HepG2 (cell line): ENCODE data around the gene RINL. TPM values are rescaled to one million over a fixed set of nuclear protein-coding genes. Genes with fewer than 3 reads are reported as not detected.

Experiments
- ATAC-seq: fragments of 200-7000 bp; cut with Tn5 transposase; 3 replicates; pipeline ENCODE4 v1.9.1; 2020; ENCODE audit warnings: mild to moderate bottlenecking, moderate library complexity
- BruUV-seq: library from RNA; stranded (reverse); fragments of 400-500 nt; replicated peaks from 2 replicates; lab custom pipeline; 2021; lab: Mats Ljungman, UMichigan
- CTCF ChIA-PET: fragments of 300-600 bp; formaldehyde crosslinking; extraction: SDS; loops from one replicate; lab custom pipeline; 2021; ENCODE audit warnings: low total read pairs, inconsistent platforms, low intra/inter-chr PET ratio; lab: Yijun Ruan, JAX
- POLR2A ChIA-PET: fragments of 350-600 bp; sonication (Branson Sonifier 250); formaldehyde crosslinking; loops from one replicate; lab custom pipeline; 2020; ENCODE audit warnings: antibody characterized with exemption, inconsistent platforms; lab: Yijun Ruan, JAX
- DNase-seq: peaks from one replicate; pipeline ENCODE4 v3.0.0-alpha.2; 2015; ENCODE audit warnings: low spot score
- FAIRE-seq: peaks from 3 replicates; lab custom pipeline; 2011; peaks lifted over from hg19 to GRCh38; lab: Jason Lieb, UNC
- H2AFZ ChIP-seq: one replicate; pipeline ENCODE4 v1.6.1; 2011; ENCODE audit warnings: low read length, inconsistent platforms
- H3K27ac ChIP-seq: fragments of 300-600 bp; 3 replicates; pipeline ENCODE4 v1.8.0; 2011; ENCODE audit warnings: mixed run types, mild to moderate bottlenecking, mixed read lengths, low read length, inconsistent platforms; ENCODE audit not compliant: insufficient read depth; ENCODE audit errors: extremely low read length
- H3K27me3 ChIP-seq, 2 experiments: fragments of 200-600 bp in 1 of 2; 2 replicates in 1 of 2; 3 replicates in 1 of 2; pipeline versions ENCODE4 v1.6.0 to v1.8.0; 2011; ENCODE audit warnings: low read length in 2 of 2, mild to moderate bottlenecking in 2 of 2, moderate library complexity in 2 of 2, inconsistent platforms in 1 of 2; ENCODE audit not compliant: insufficient read depth in 2 of 2, control insufficient read depth in 1 of 2
- H3K36me3 ChIP-seq, 2 experiments: fragments of 200-600 bp in 1 of 2; replicated peaks in 1 of 2; 2 replicates in 1 of 2; 3 replicates in 1 of 2; pipeline versions ENCODE4 v1.5.1 to v1.8.0; 2011; ENCODE audit warnings: low read length in 2 of 2, inconsistent platforms in 1 of 2; ENCODE audit not compliant: insufficient read depth in 2 of 2, control insufficient read depth in 1 of 2
- H3K4me1 ChIP-seq: 2 replicates; pipeline ENCODE4 v1.5.1; 2012; ENCODE audit warnings: low read length, inconsistent platforms; ENCODE audit not compliant: insufficient read depth
- H3K4me2 ChIP-seq: 2 replicates; pipeline ENCODE4 v1.6.0; 2011; ENCODE audit warnings: low read depth, low read length, inconsistent platforms
- H3K4me3 ChIP-seq, 3 experiments: fragments of 200-600 bp in 1 of 3; sonication (generic), shearing (Covaris generic) in 1 of 3; replicated peaks in 1 of 3; 2 replicates each; pipeline ENCODE4 v1.5.1; 2011 to 2016; ENCODE audit warnings: low read length in 3 of 3, inconsistent platforms in 2 of 3, low read depth in 2 of 3, mild to moderate bottlenecking in 2 of 3, control low read depth in 1 of 3, mixed read lengths in 1 of 3; ENCODE audit not compliant: insufficient read depth in 1 of 3
- H3K79me2 ChIP-seq: one replicate; pipeline ENCODE4 v1.6.1; 2011; ENCODE audit warnings: low read length, inconsistent platforms; ENCODE audit not compliant: insufficient read depth
- H3K9ac ChIP-seq: 2 replicates; pipeline ENCODE4 v1.6.0; 2011; ENCODE audit warnings: mild to moderate bottlenecking, low read depth, low read length, inconsistent platforms; ENCODE audit not compliant: insufficient read depth
- H3K9me3 ChIP-seq: 2 replicates; pipeline ENCODE4 v1.5.1; 2012; ENCODE audit warnings: mild to moderate bottlenecking, low read length
- H4K20me1 ChIP-seq: 2 replicates; pipeline ENCODE4 v1.6.0; 2011; ENCODE audit warnings: inconsistent platforms, mild to moderate bottlenecking, low read length, moderate library complexity; ENCODE audit not compliant: insufficient read depth
- HCFC1 ChIP-seq: fragments of 150-350 bp; IDR thresholded peaks from 2 replicates; pipeline ENCODE4 v1.6.1; 2014; ENCODE audit warnings: low read depth, low read length
- MAZ ChIP-seq, 2 experiments: sonication (generic) in 1 of 2; formaldehyde crosslinking in 1 of 2; IDR thresholded peaks; 2 replicates each; pipeline versions ENCODE4 v1.5.0 to v1.6.1; 2012 to 2020; ENCODE audit warnings: low read depth in 2 of 2, mild to moderate bottlenecking in 2 of 2, borderline replicate concordance in 1 of 2, improper control_type of control experiment in 1 of 2, low read length in 1 of 2, missing genetic modification reagents in 1 of 2, moderate library complexity in 1 of 2
- NCOR1 ChIP-seq: fragments of 200-600 bp; sonication (generic); IDR thresholded peaks from 2 replicates; pipeline ENCODE4 v1.7.0; 2017; ENCODE audit warnings: antibody characterized with exemption, low read length, borderline replicate concordance
- NR1H2 ChIP-seq: sonication (generic); formaldehyde crosslinking; IDR thresholded peaks from 2 replicates; pipeline ENCODE4 v1.8.1; 2022; ENCODE audit warnings: low read depth, missing genetic modification reagents, borderline replicate concordance
- RAD21 ChIP-seq: fragments of 450-650 bp; formaldehyde crosslinking; IDR thresholded peaks from 2 replicates; pipeline ENCODE4 v1.5.0; 2020; ENCODE audit warnings: mild to moderate bottlenecking
- RFX1 ChIP-seq: fragments of 450-650 bp; IDR thresholded peaks from 2 replicates; pipeline ENCODE4 v1.6.1; 2017
- SMC3 ChIP-seq: IDR thresholded peaks from 2 replicates; pipeline ENCODE4 v1.6.1; 2011; ENCODE audit warnings: low read length, improper control_type of control experiment
- THYN1 ChIP-seq: sonication (generic); formaldehyde crosslinking; IDR thresholded peaks from 2 replicates; pipeline ENCODE4 v1.8.1; 2023; ENCODE audit warnings: low read depth, mild to moderate bottlenecking, moderate library complexity, missing genetic modification reagents, borderline replicate concordance
- ZNF350 ChIP-seq: sonication (generic); formaldehyde crosslinking; IDR thresholded peaks from 2 replicates; pipeline ENCODE4 v1.4.0; 2020; ENCODE audit warnings: mild to moderate bottlenecking, low read depth, missing genetic modification reagents, borderline replicate concordance
- ZNF441 ChIP-seq: sonication (generic); formaldehyde crosslinking; IDR thresholded peaks from 2 replicates; pipeline ENCODE4 v1.7.0; 2021; ENCODE audit warnings: missing genetic modification reagents, borderline replicate concordance
- ZNF563 ChIP-seq: sonication (generic); formaldehyde crosslinking; IDR thresholded peaks from 2 replicates; pipeline ENCODE4 v1.8.0; 2022; ENCODE audit warnings: mild to moderate bottlenecking, moderate library complexity, missing genetic modification reagents
- ZNF703 ChIP-seq: sonication (generic); formaldehyde crosslinking; IDR thresholded peaks from 2 replicates; pipeline ENCODE4 v1.5.1; 2020; ENCODE audit warnings: missing genetic modification reagents, mild to moderate bottlenecking, moderate library complexity, borderline replicate concordance
- ZNF850 ChIP-seq: sonication (generic); formaldehyde crosslinking; conservative IDR thresholded peaks from 2 replicates; pipeline ENCODE4 v1.9.0; 2021; ENCODE audit warnings: mild to moderate bottlenecking, missing genetic modification reagents
- WGBS: methylation state at CpG from one replicate; pipeline ENCODE4 v1.1.6; 2017; ENCODE audit warnings: low lambda C conversion rate; 5-methylcytosine and 5-hydroxymethylcytosine counted together
- in situ Hi-C: cut with HindIII; loops from 2 replicates; pipeline ENCODE4 v1.10.0; 2017; ENCODE audit warnings: low pct_unique_long_range_greater_than_20kb; ENCODE audit not compliant: extremely low pct_ligation_motif_present
- intact Hi-C: fragments of 100-400 bp; cut with micrococcal nuclease; formaldehyde crosslinking; loops from one replicate; pipeline ENCODE4 v1.10.0; 2022; ENCODE audit not compliant: unreplicated experiment
- polyA plus RNA-seq, 8 experiments: library from polyadenylated mRNA; depleted of rRNA in 3 of 8; stranded (reverse) in 7 of 8; unstranded in 1 of 8; fragments of >200 nt; fragmentation: Illumina TruSeq in 4 of 8; extraction: Trizol in 4 of 8; gene quantifications; 2 replicates each; pipeline versions ENCODE4 v1.2.1 to v1.2.3, GENCODE V29; 2011 to 2016; ENCODE audit warnings: low read depth in 4 of 8, missing spikeins in 1 of 8, mixed read lengths in 1 of 8; ENCODE audit not compliant: insufficient read depth in 1 of 8
- total RNA-seq, 5 experiments: library from RNA; depleted of rRNA; stranded (reverse); fragments of >200 nt; fragmentation: Illumina TruSeq; extraction: Trizol; gene quantifications; 2 replicates each; pipeline ENCODE4 v1.2.3, GENCODE V29; 2016; ENCODE audit warnings: low read depth in 1 of 5
- TF ChIP-seq, protein P1 (sequence below): sonication (generic); formaldehyde crosslinking; IDR thresholded peaks from 2 replicates; pipeline ENCODE4 v1.8.0; 2022; ENCODE audit warnings: missing genetic modification reagents, mild to moderate bottlenecking, inconsistent platforms, borderline replicate concordance
- TF ChIP-seq, protein P2 (sequence below): sonication (generic); formaldehyde crosslinking; IDR thresholded peaks from 2 replicates; pipeline ENCODE4 v1.4.0; 2020; ENCODE audit warnings: mild to moderate bottlenecking, missing genetic modification reagents
- TF ChIP-seq, protein P3 (sequence below): sonication (generic); formaldehyde crosslinking; IDR thresholded peaks from 2 replicates; pipeline ENCODE4 v1.8.0; 2022; ENCODE audit warnings: missing genetic modification reagents, mild to moderate bottlenecking, moderate library complexity, borderline replicate concordance

The RINL gene
- total and polyA plus RNA-seq, 2 of the 13 experiments (the other 11 are each of a cell fraction or from before 2014, with no cell fraction given): 11.4 to 18.0 TPM

DNA sequence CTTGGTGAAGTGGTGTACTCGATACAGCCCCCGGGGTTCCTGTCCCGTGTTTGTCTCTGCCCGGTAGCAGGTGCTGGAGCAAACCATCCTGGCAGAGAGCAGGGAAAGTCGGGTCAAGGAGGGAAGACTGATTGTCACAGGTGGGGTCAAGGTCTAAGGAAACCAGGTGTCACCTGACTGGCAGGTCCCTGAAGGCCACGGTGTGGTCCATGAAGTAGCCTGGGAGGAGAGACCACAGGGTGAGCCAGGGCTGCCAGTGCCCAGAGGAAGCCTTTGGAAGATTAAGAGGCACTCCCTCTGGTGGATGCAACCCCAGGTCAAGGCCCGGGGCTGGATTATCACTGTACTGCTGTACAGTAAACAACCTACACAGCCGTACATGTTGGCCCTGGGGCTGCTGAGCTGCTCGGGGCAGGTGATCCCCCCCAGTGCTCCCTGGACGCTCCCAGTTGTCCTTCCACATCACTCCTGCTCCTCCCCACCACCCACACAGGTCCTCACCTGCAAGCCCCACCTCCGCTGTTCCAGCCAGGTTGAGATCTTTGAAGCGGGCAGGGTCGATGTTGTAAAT, 39.9 kb upstream of the RINL start (continued):
- TF ChIP-seq MAZ (IDR thresholded peaks at IDR 0.05; ENCODE audit: borderline replicate concordance, low read depth, low read length): no peak
- no peak for TF ChIP-seq MAZ (CRISPR knock-in tag; IDR thresholded peaks at IDR 0.05; ENCODE audit: low read depth)
- no peak for TF ChIP-seq ZNF350 (CRISPR knock-in tag)
- no peak for TF ChIP-seq NCOR1
- TF ChIP-seq ZNF850 (CRISPR knock-in tag): no peak
- no peak for TF ChIP-seq ZNF563
- peak; percentile 68 for TF ChIP-seq SMC3
- no peak for TF ChIP-seq ZNF441 (CRISPR knock-in tag)
- no peak for TF ChIP-seq RFX1
- no peak for TF ChIP-seq THYN1 (CRISPR knock-in tag)

DNA sequence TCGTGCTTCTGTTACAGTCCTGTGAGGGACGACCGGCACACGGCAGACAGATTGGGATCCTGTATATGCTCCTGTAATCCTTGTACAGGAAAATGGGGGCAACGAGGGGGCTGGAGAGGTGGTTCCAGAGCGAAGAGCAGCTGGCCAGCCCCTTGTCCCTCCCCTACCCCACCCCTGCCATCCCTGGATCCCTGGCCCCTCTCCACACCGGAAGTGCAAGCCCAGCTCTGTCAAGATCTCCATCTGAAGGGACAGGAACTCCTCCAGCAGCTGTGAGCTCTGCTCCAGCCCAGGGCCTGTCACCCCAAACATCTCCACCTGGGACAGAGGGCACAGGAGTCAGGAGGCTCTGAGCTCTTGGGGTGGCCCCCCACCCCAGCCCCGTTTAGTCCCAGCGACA, 39.4 kb upstream of the RINL start:
- no peaks in the 10 kb centered on the region for H4K20me1 ChIP-seq
- no TSS peak for BruUV-seq
- intact Hi-C loops: no loop called here
- H3K9ac ChIP-seq: no peak overlapping the region
- no peak overlapping the region for H2AFZ ChIP-seq
- H3K4me3 ChIP-seq: no peak overlapping the region
- 80% methylated on average over 5 of the region's 9 CpGs for WGBS
- ChIA-PET CTCF (no interaction called here), POLR2A (interaction anchor here (0.9 to 1.2 kb wide), 3 partner anchors 12 to 18 kb away, joined by 3 to 4 read pairs (median 4); partner anchors contain the start of genes NFKBIB and SIRT2)
- no peak overlapping the region for H3K27ac ChIP-seq
- FAIRE-seq (no peak), DNase-seq (no peak), ATAC-seq (peak; percentile 6; the same call in 2 of the 3 replicates)
- no peaks in the 10 kb centered on the region for H3K79me2 ChIP-seq
- peaks cover 1 to 13% of the 10 kb centered on the region in 2 experiments for H3K36me3 ChIP-seq
- in situ Hi-C loops: loop anchor here (25.0 kb wide), 1 partner anchor 180 kb away; the partner anchor contains the start of gene CAPN12
- H3K9me3 ChIP-seq: no peaks in the 10 kb centered on the region
- TF ChIP-seq HCFC1 (no peak), ZNF703 (CRISPR knock-in tag) (no peak), RAD21 (no peak), NR1H2 (CRISPR knock-in tag) (no peak)
- TF ChIP-seq, protein P1, sequence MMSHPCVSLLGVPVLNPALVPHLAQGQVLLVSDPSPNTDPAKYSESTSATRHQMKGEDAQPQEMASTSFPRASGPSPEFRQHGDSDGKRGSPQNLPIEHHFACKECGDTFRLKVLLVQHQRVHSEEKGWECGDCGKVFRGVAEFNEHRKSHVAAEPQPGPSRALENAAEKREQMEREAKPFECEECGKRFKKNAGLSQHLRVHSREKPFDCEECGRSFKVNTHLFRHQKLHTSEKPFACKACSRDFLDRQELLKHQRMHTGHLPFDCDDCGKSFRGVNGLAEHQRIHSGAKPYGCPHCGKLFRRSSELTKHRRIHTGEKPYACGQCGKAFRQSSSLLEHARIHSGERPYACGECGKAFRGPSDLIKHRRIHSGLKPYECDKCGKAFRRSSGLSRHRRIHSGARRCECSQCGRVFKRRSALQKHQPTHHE (CRISPR knock-in tag): no peak
- TF ChIP-seq, protein P2, sequence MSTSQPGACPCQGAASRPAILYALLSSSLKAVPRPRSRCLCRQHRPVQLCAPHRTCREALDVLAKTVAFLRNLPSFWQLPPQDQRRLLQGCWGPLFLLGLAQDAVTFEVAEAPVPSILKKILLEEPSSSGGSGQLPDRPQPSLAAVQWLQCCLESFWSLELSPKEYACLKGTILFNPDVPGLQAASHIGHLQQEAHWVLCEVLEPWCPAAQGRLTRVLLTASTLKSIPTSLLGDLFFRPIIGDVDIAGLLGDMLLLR (CRISPR knock-in tag): no peak
- TF ChIP-seq, protein P3, sequence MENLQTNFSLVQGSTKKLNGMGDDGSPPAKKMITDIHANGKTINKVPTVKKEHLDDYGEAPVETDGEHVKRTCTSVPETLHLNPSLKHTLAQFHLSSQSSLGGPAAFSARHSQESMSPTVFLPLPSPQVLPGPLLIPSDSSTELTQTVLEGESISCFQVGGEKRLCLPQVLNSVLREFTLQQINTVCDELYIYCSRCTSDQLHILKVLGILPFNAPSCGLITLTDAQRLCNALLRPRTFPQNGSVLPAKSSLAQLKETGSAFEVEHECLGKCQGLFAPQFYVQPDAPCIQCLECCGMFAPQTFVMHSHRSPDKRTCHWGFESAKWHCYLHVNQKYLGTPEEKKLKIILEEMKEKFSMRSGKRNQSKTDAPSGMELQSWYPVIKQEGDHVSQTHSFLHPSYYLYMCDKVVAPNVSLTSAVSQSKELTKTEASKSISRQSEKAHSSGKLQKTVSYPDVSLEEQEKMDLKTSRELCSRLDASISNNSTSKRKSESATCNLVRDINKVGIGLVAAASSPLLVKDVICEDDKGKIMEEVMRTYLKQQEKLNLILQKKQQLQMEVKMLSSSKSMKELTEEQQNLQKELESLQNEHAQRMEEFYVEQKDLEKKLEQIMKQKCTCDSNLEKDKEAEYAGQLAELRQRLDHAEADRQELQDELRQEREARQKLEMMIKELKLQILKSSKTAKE: no peak
- H3K4me1 ChIP-seq: peaks cover 12% of the 10 kb centered on the region
- H3K27me3 ChIP-seq: no peaks in the 10 kb centered on the region
- H3K4me2 ChIP-seq: no peak overlapping the region
